Activated CD8-positive, alpha-beta memory T cell treated with anti-CD3 and anti-CD28 coated beads for 24 hours (primary cell): Measurements from ENCODE around the gene CBR4.
"Not testable (repeated sequence)": the region's sequence is repeated elsewhere in the genome, so short reads cannot be mapped to it uniquely, and the experiment has no call there.

Experiments used
- DNase-seq: peaks from one replicate; pipeline ENCODE4 v3.0.0-alpha.2; 2020

CBR4 gene

GRCh38 chr4:168992952-168993482 lies 17.0 kb downstream of the CBR4 start:
- DNase-seq, result not testable (repeated sequence)

GRCh38 chr4:168981942-168982341 lies 28.1 kb downstream of the CBR4 start:
- DNase-seq, result no peak

- no peak for DNase-seq
These were observed 28.6 kb downstream of the CBR4 start for GRCh38 chr4:168981460-168981859.

GRCh38 chr4:168979338-168979737 lies 30.7 kb downstream of the CBR4 start:
- no peak for DNase-seq

- no peak for DNase-seq
These were observed 31.9 kb downstream of the CBR4 start for GRCh38 chr4:168978001-168978700.

- no peak for DNase-seq
These were observed 37.5 kb downstream of the CBR4 start for GRCh38 chr4:168972596-168972995.

GRCh38 chr4:168960716-168961115 lies 49.3 kb downstream of the CBR4 start:
- no peak for DNase-seq

GRCh38 chr4:168955674-168956073 lies 54.4 kb downstream of the CBR4 start:
- no peak for DNase-seq

- DNase-seq, result not testable (repeated sequence)
These were observed 57.2 kb downstream of the CBR4 start for GRCh38 chr4:168952821-168953246.

- no peak for DNase-seq
These were observed 64.8 kb downstream of the CBR4 start for GRCh38 chr4:168945291-168945690.

- DNase-seq, result no peak
These were observed 67.1 kb downstream of the CBR4 start for GRCh38 chr4:168942985-168943384.
